SK-N-SH treated with all-trans-retinoic acid at 6 μM for 48 hours (cell line): ENCODE data around the gene PSD2.
A peak's percentile ranks its signal among the peaks of the same experiment; 100 is the strongest.

Experiments used
- ATAC-seq: fragments of 200-7000 bp; cut with Tn5 transposase; 3 replicates; pipeline ENCODE4 v1.9.1; 2020; ENCODE audit warnings: mild to moderate bottlenecking, moderate library complexity
- BACH2 ChIP-seq: fragments of 250-450 bp; sonication (Bioruptor Pico); IDR thresholded peaks from 2 replicates; pipeline ENCODE4 v1.9.0; 2021; ENCODE audit warnings: mild to moderate bottlenecking, borderline replicate concordance
- CREB5 ChIP-seq: fragments of 250-450 bp; sonication (Bioruptor Pico); IDR thresholded peaks from 2 replicates; pipeline ENCODE4 v1.5.1; 2020; ENCODE audit warnings: low read depth, mild to moderate bottlenecking, moderate library complexity
- CSDC2 ChIP-seq: fragments of 250-450 bp; sonication (Bioruptor Pico); IDR thresholded peaks from 2 replicates; pipeline ENCODE4 v1.5.0; 2020; ENCODE audit warnings: mild to moderate bottlenecking, moderate library complexity
- CSRNP3 ChIP-seq: fragments of 250-450 bp; sonication (Bioruptor Pico); IDR thresholded peaks from 2 replicates; pipeline ENCODE4 v1.5.1; 2021; ENCODE audit warnings: mild to moderate bottlenecking, moderate library complexity
- ESRRG ChIP-seq: fragments of 250-450 bp; sonication (Bioruptor Pico); IDR thresholded peaks from 2 replicates; pipeline ENCODE4 v1.6.1; 2021; ENCODE audit warnings: mild to moderate bottlenecking
- GLIS3 ChIP-seq: fragments of 250-450 bp; sonication (Bioruptor Pico); IDR thresholded peaks from 2 replicates; pipeline ENCODE4 v1.5.0; 2020; ENCODE audit warnings: mild to moderate bottlenecking, moderate library complexity
- PATZ1 ChIP-seq: fragments of 250-450 bp; sonication (Bioruptor Pico); IDR thresholded peaks from 2 replicates; pipeline ENCODE4 v1.8.0; 2020; ENCODE audit warnings: mild to moderate bottlenecking, moderate library complexity, borderline replicate concordance
- POU6F1 ChIP-seq: fragments of 250-450 bp; sonication (Bioruptor Pico); IDR thresholded peaks from 2 replicates; pipeline ENCODE4 v1.8.0; 2021; ENCODE audit warnings: low read depth, mild to moderate bottlenecking, moderate library complexity, borderline replicate concordance
- PPARA ChIP-seq: fragments of 250-450 bp; sonication (Bioruptor Pico); IDR thresholded peaks from 2 replicates; pipeline ENCODE4 v1.5.0; 2020; ENCODE audit warnings: mild to moderate bottlenecking, borderline replicate concordance
- RARB ChIP-seq: fragments of 250-450 bp; sonication (Bioruptor Pico); IDR thresholded peaks from 2 replicates; pipeline ENCODE4 v1.8.0; 2021; ENCODE audit warnings: mild to moderate bottlenecking, moderate library complexity
- SNAI2 ChIP-seq: fragments of 250-450 bp; sonication (Bioruptor Pico); IDR thresholded peaks from 2 replicates; pipeline ENCODE4 v1.5.0; 2020; ENCODE audit warnings: mild to moderate bottlenecking, moderate library complexity
- TCF4 ChIP-seq: fragments of 250-450 bp; sonication (Bioruptor Pico); IDR thresholded peaks from 2 replicates; pipeline ENCODE4 v1.8.0; 2021; ENCODE audit warnings: mild to moderate bottlenecking, moderate library complexity, borderline replicate concordance
- TOX ChIP-seq: fragments of 250-450 bp; sonication (Bioruptor Pico); IDR thresholded peaks from 2 replicates; pipeline ENCODE4 v1.8.0; 2021; ENCODE audit warnings: mild to moderate bottlenecking, moderate library complexity, borderline replicate concordance
- TSHZ2 ChIP-seq: fragments of 250-450 bp; sonication (Bioruptor Pico); IDR thresholded peaks from 2 replicates; pipeline ENCODE4 v1.5.0; 2020; ENCODE audit warnings: mild to moderate bottlenecking, moderate library complexity
- ZC3H10 ChIP-seq: fragments of 250-450 bp; sonication (Bioruptor Pico); IDR thresholded peaks from 2 replicates; pipeline ENCODE4 v1.5.1; 2021; ENCODE audit warnings: mild to moderate bottlenecking, moderate library complexity
- ZFP3 ChIP-seq: fragments of 250-450 bp; sonication (Bioruptor Pico); IDR thresholded peaks from 2 replicates; pipeline ENCODE4 v1.5.0; 2020; ENCODE audit warnings: mild to moderate bottlenecking, moderate library complexity
- ZFP30 ChIP-seq: fragments of 450-650 bp; formaldehyde crosslinking; IDR thresholded peaks from 2 replicates; pipeline ENCODE4 v1.5.0; 2022; ENCODE audit warnings: mild to moderate bottlenecking, moderate library complexity
- ZNF565 ChIP-seq: fragments of 450-650 bp; formaldehyde crosslinking; conservative IDR thresholded peaks from 2 replicates; pipeline ENCODE4 v1.5.0; 2020; ENCODE audit warnings: low read depth, mild to moderate bottlenecking, moderate library complexity
- ZNF70 ChIP-seq: fragments of 450-650 bp; formaldehyde crosslinking; IDR thresholded peaks from 2 replicates; pipeline ENCODE4 v1.5.0; 2020; ENCODE audit warnings: mild to moderate bottlenecking, moderate library complexity
- ZNF8 ChIP-seq: fragments of 450-650 bp; formaldehyde crosslinking; IDR thresholded peaks from 2 replicates; pipeline ENCODE4 v1.5.0; 2020; ENCODE audit warnings: mild to moderate bottlenecking, moderate library complexity

PSD2 gene

GRCh38 chr5:139862803-139863202 lies 67.2 kb downstream of the PSD2 start:
- ATAC-seq: no peak
- TF ChIP-seq ESRRG (CRISPR knock-in tag) (no peak), TCF4 (CRISPR knock-in tag) (no peak), ZFP30 (CRISPR knock-in tag) (no peak), PATZ1 (CRISPR knock-in tag) (no peak), ZFP3 (no peak), CREB5 (CRISPR knock-in tag) (no peak), PPARA (CRISPR knock-in tag) (no peak), ZC3H10 (CRISPR knock-in tag) (no peak), CSDC2 (CRISPR knock-in tag) (no peak), ZNF70 (CRISPR knock-in tag) (no peak), SNAI2 (CRISPR knock-in tag) (no peak), ZNF8 (no peak), ZNF565 (no peak), GLIS3 (CRISPR knock-in tag) (no peak), CSRNP3 (CRISPR knock-in tag) (no peak), TSHZ2 (no peak), BACH2 (no peak)

- no peak for ATAC-seq
- TF ChIP-seq TOX (CRISPR knock-in tag): no peak
- TF ChIP-seq, all 23 proteins: peak for 0
These were observed 67.8 kb downstream of the PSD2 start for GRCh38 chr5:139863361-139863760.

- TF ChIP-seq ZNF8 (no peak), SNAI2 (CRISPR knock-in tag) (no peak), GLIS3 (CRISPR knock-in tag) (no peak), ZFP3 (no peak), CREB5 (CRISPR knock-in tag) (no peak), PPARA (CRISPR knock-in tag) (no peak), CSDC2 (CRISPR knock-in tag) (no peak), POU6F1 (CRISPR knock-in tag) (no peak), BACH2 (no peak), RARB (CRISPR knock-in tag) (no peak), TCF4 (CRISPR knock-in tag) (no peak), ZFP30 (CRISPR knock-in tag) (no peak)
- ATAC-seq: peak; percentile 87
These were observed 68.4 kb downstream of the PSD2 start for GRCh38 chr5:139863855-139864558.
